Measurements from ENCODE around the gene SNAPC3.
"Not testable (repeated sequence)": the region's sequence is repeated elsewhere in the genome, so short reads cannot be mapped to it uniquely, and the experiment has no call there.

The SNAPC3 gene

DNA sequence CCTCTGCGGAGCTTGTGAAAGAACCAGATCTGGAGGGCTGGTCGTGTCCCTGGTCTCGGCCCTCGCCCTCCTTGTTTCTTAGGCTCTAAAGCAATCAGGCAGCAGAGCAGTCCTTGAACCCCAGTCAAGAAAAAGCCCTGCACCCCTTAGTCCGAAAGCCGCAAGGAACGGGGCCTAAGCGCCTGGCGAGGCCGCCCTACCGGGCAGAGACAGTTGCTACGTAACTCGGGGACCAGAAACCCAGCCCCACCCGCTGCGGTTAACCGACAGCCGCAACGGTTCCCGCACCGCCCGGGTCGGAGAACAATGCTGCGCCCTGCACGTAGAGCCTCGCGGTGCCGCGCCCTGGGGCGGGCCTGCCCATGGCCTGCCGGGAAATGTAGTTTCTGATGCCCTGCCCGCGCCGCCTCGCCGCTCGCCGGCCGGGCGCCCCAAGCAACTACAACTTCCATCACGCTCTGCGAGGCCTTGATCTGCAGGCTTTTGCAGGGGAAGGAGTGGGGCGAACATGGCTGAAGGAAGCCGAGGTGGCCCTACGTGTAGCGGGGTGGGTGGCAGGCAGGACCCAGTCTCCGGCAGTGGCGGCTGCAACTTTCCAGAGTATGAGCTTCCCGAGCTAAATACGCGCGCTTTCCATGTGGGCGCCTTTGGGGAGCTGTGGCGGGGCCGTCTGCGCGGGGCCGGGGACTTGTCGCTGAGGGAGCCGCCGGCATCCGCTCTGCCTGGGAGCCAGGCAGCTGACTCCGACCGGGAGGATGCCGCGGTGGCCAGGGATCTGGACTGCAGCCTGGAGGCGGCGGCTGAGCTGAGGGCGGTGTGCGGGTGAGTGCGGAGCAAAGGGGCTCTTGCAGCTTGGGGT, at the start of gene SNAPC3:
TSS of gene SNAPC3 (plus strand) at position 505 of the 859 bp plus-strand sequence. CDS start at position 509, 4 bp downstream.
- peak; percentile 96 for DNase-seq

DNA sequence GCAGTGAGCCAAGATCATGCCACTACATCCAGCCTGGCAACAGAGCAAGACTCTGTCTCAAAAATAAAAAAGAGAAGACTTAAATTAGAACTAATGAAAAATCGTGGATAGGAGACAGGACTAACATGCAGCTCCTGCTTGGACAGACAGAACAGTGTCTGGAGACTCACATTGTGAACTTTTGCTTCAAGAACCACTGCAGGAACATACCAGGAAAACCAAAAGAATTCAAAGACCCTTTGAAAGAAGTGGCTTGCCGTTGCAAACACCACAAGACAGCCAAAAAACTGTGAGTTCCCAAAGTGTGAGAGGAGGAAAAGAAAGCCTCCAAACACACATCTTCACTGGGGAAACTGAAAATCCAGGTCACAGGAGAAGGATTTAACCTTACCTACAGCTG, 48.8 kb upstream of the SNAPC3 start:
- no peak for DNase-seq

DNA sequence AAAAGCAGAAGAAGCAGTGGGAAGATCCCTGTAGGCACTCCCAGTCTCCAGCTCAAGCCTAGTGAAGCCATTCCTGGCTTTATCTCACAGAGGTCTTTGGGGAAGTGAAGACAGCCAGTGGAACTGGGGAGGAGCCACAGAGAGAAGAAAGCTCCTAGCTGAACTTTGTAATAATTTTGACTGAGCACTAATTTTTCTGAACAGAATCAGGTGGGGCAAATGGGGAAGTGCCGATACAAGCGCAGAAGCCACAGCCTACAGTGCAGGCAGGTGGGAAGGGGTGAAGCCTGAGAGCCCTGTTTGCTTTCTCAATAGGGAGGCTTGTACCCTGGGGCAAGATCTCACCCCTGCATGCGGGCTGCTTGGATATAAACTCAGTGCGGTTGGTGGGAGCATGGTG, 48.4 kb upstream of the SNAPC3 start:
- DNase-seq = no peak

DNA sequence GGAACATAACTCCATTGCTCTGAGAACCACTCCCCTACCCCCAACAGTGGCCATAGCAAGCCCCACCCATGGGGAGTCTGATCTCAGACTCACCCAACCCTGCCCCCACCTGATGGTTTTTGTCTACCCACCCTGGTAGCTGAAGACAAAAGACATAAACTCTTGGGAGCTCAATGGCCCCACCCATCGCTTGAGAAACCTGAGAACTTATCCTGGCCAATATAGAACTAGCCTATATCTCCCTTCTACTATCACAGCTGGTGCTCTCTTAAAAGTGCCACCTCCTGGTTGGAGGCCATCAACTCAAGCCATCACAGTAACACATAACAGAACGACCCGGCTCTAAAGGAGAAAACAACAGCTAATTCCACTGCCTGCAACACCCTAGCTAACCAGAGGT, 47.9 kb upstream of the SNAPC3 start:
- DNase-seq = no peak

DNA sequence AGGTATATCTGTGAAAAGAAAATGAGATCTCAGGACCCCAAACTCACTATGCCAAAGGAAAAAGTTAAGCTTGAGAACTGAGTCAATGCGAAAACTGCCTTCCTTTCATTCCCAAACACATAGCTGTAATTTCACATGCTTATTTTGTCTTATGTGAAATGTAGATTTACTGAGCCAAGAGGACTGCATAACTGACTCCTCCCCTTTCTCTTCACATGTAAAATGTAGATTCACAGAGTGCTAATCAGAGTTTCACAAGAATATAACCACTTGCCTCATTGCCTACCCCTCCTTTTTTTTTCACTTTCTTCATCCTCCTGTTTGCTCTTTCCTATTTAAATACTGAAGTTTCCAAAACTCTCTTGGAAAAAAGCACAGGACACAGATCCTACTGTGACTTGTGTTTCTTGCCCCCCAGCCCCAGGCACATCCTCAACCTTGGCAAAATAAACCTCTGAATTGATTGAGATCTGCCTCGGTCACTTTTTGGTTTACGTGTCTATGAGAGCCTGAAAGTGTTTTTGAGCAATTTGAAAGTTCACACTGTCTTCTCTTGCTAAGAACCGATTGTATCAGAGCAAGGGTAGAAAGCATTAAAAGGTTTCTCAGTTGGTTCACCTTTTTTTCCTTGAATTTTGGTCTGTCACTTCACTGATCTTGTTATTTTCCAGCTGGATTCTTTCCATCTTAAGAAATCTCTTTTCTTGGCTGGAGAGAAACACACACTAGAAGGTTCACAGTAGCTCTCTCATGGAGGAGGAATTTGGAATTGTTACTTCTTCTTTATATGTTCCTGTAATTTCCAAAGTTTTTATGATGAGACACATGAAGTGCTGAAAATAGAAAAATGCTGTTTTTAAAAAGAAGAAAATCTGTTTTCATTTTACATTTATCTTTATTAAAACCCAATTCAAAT, 44.8 kb upstream of the SNAPC3 start:
- DNase-seq = no peak

DNA sequence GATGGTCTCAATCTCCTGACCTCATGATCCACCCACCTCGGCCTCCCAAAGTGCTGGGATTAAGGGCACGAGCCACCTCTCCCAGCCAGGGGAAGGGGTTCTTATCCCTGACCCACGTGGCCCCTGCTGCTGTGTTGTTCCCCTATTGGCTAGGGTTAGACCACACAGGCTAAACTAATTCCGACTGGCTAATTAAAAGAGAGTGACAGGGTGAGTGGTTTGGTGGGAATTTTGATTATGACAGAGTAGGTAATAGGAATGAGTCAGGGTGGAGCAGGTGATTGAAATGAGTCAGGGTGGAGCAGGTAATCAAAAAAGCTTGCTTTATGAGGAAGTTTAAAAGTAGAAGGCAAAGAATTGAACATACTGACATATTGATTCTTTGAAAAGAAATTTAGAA, 43.4 kb upstream of the SNAPC3 start:
- DNase-seq = not testable (repeated sequence)

DNA sequence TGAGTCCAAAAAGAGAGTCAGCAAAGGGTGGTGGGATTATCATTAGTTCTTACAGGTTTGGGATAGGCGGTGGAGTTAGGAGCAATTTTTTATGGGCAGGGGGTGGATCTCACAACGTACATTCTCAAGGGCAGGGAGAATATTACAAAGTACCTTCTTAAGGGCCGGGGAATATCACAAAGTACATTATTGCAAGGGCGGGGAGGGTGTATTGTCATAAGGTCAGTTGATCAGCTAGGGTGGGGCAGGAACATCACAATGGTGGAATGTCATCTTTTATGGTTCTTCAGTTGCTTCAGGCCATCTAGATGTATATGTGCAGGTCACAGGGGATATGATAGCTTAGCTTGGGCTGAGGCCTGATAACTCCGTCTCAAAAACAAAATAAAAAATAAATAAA, 42.8 kb upstream of the SNAPC3 start:
- not testable (repeated sequence) for DNase-seq

DNA sequence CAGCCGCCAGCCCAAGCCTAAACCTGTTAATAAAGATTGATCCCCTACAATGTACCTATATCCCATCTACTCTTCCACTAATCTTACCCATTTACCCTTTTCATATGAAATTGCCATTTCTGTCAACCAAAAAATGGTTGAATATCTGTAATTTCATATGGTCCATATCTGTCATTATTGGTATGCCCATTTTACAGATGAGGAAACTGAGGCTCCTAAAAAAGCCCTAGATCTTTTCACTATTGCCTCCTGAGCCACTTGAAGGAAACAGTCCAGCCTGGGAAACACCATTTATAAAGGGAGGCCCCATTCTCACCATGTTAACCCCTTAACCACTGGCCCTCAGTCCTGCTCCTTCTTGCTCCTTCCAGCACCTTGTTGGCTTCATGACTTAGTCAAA, 41.2 kb upstream of the SNAPC3 start:
- no peak for DNase-seq

DNA sequence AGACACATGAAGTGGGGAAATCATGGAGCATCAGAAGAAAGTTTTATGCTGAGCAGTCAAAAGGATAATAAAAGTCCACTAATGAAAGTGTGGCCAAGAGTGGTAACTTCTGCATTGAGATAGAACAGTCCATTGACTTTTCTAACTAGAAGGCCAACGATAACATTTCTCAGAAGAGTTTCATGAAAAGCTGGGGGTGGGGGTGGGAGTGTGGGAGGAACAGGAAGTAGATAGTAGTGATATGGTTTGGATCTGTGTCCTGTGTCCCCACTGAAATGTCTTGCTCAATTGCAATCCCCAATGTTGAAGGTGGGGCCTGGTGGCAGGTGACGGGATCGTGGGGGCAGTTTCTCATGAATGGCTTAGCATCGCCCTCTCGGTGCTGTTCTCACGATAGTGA, 36.2 kb upstream of the SNAPC3 start:
- DNase-seq = no peak

DNA sequence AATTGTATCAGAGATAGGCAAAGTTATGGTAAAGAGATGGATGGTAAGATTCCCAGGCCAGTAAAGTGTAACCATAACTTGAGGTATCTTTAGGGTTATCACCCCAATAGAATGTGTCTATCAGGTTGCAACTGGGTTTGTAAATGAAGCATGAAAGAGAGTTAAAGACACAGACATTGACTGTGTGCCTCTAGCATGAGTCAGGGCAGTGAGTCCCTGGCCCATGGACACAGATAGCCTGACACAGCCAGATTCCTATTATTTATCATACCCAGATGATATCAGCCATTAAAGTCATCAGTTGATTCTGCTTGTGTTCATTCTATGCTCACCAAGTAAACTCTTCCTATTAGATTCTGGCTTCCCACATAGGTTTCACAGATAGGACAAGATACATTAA, 33.5 kb upstream of the SNAPC3 start:
- no peak for DNase-seq

DNA sequence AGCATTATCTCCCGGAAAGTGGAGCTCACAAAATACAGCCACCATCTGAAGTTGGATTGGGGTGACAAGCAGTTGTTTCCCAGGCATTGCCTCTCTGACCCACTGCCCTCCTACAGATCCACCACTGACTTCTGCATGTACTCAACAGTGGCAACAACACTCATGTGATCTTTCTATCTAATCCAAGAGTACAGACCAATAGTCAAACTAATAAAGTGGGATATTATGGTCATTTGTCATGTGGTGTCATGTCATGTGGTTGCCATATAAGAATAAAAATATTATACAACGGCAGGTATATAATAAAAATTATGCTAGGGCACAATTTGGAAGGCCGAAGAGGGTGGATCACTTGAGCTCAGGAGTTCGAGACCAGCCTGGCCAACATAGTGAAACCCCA, 33.0 kb upstream of the SNAPC3 start:
- DNase-seq = no peak

DNA sequence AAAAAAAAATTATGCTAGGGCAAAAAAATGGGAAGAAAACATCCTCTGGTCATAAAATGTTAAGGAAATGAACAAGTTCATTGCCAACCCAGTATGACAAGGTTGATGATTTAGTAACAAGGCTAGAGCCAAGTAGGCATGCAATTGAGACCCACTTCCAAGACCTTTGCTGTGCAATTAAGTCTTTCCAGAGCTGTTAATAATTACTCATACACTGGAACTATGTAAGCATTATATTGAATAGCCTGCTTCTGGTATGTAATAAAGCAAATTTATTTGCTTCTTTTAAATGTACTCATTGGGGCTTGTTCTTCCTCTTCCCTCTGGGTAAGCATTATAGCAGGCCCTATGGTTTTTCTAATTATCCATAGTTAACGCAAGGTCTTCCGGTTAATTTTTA, 32.5 kb upstream of the SNAPC3 start:
- no peak for DNase-seq

DNA sequence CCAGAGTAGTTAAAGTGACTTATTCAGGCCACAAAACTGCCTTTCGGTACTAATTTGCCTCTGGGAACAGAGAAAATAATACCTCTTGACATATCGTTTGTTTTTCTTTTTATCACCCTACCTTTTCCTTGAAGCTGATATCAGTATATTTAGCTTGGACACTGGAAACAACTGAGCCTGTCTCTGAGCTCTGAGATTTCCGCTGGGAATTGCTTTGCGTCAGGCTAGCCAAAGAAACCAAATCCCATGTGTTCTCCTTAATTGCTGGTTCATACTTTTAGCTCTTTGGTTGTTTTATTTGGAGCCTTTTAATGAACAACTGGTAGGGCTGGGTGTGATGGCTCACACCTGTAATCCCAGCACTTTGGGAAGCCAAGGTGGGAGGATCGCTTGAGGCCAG, 30.3 kb upstream of the SNAPC3 start:
- no peak for DNase-seq

DNA sequence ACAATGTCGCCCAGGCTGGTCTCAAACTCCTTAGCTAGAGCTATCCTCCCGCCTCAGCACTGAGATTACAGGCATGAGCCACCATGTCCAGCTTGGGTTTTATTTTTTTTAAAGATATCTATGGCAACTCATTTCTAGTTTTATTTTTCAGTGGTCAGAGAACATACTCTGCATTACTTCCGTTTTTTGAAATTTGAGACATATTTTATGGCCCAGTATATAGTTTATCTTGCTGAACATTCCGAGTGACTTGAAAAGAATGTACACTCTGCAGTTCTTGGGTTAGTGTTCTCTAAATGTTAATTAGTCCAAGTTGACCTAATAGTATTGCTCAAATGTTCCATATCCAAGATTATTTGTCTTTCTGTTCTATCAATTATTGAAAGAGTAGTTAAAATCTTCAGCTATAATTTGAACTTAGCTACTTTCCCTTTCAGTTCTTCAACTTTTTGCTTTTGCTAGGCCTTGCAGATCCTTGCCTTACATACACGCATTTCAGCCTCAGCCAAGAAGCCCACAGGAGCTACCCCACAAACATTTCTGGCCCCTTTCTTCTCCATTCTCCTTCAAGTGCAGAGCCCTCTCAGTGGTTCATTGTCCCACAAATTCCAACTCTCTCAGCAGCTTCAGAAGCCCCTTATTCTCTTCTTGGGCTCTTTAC, 22.3 kb upstream of the SNAPC3 start:
- no peak for DNase-seq

DNA sequence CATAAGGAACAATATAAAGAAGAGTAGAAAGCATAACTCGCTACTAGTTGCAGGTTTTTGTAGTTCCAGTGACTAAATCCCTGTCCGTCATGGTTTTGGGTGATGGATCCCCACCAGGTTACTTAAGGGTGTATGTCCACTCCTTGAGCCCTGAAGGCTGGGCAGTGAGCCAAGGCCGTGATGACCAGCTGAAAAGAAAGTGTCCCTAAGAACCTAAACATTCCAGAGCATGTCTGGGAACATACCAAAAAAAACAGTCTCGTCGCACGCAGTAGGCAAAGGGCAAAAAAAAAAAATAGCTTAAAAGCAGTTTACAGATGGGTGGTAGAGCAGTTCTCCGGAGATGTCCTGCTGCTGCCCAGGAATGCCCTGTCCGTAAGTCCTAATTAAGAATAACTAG, 21.4 kb upstream of the SNAPC3 start:
- no peak for DNase-seq

DNA sequence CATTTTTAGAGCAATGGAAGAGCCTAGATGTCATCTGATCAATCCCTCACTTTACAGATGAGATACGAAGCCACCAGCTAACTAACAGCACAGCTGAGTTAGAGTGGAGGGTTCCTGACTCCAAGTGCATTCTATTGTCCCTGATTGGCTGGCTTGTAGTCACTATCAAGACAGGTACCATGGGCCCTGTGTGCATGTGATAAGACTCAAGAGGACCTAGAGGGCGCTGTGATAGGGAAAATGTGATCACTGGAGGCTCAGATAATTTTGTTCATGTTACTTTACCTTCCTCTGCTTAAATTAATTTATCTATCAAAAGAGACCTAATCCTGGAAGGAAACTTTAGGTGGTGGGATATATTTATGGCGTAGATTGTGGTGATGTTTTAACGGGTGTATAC, 19.5 kb upstream of the SNAPC3 start:
- no peak for DNase-seq

DNA sequence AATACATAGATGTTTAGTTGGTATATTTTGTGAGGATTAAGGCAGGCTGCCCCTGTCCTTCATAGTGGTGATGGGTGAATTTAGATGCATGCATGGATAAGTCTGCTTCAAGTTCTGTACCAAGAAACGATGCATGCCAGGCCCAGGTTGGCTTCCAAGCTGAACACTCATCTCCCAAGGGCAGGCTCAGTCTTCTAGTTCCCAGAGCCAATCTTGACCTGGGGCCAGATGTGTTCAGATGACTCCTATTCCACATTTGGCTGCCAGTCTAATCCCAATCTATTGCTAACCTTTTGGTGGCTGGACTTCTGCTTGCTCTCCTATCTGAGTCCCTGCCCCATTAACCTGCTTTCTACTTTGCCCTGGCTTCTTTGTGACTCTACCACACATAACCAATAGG, 18.5 kb upstream of the SNAPC3 start:
- no peak for DNase-seq

DNA sequence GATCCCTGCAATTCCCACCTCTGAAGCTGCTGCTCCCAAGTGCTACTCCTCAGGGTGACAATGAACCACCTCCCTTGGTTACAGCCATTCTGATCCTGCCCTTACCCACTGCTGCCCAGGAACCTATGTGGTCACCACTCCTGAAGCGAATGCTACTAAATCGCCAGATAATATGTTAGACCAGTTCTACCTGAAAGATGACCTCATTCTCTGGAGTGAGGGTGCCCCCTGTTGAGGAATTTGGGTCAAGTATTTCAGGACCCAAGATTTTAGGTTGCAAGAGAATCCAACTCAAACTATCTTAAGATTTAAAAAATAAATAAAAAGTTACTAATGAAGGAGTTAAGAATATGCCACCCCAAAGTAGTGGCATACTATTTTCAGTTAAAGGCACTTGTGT, 5.8 kb upstream of the SNAPC3 start:
- peak; percentile 51 for DNase-seq

DNA sequence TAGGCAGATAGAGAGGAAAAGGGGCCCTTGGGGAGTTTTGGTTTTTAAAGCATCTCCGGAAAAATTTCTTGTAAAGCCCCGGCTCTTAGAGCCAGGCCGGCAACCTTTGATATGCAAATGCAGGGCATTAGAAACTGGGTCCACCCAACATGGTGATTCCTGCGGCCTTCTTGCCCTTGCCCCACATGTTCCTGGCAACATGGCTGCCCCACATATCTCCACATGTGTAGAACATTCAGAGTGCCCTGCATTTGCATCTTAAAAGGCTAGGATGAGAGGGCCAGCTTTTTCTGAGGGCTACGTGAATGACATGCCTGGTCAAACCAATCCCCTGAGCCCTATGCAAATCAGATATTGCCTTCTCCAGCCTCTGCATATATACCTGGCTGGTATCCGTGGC, 5.0 kb upstream of the SNAPC3 start:
- DNase-seq = no peak

DNA sequence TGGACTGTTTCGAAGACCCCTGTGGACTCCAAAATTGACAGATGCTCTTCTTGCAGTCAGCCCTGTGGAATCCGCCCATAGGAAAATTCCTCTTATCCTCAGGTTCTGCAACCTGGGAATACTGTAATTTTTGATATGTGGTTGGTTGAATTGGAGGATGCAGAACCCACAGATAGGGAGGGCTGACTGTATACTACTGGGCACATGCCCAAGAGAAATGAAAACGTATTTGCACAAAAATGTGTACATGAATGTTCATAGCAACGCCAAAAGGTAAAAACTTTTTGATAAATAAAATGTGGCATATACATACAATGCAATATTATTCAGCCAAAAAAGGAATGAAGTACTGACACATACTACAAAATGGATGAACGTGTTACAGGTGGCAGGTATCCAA, 1.9 kb upstream of the SNAPC3 start:
- DNase-seq = no peak

DNA sequence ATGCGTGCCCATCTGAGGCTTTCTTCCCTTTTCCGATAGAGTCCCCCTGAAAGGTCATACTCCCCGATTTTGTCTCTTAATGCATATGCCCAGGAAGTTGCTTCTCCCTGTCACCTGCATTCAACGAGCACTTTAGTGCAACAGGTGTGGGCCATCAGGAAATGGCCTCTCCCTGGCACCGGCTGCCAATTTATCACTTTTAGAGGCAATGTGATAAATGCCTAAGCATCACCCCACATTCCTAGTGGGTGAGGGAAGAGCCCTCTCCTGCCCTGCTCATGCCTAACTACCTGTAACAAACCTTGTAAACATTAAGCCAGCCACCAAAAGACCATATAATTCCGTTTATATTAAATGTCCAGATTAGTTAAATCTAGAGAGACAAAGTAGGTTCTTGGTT, 1.1 kb upstream of the SNAPC3 start:
- no peak for DNase-seq

DNA sequence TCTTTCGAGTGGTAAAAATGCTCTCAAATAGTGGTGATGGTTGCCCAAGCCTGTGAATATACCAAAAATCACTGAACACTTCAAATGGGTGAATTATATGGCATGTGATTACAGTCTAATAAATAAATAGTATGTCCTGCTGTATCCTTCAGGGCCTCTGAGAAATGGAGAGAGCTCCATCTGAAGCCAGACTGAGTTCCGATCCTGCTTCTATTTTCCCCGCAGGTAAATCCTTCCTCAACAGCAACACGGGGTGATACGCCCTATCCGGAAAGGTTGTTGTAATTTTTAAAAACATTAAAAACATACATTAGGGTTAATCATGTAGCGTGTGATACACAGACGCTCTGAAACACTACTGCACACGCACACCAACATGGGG, 695 bp upstream of the SNAPC3 start:
- DNase-seq = no peak

DNA sequence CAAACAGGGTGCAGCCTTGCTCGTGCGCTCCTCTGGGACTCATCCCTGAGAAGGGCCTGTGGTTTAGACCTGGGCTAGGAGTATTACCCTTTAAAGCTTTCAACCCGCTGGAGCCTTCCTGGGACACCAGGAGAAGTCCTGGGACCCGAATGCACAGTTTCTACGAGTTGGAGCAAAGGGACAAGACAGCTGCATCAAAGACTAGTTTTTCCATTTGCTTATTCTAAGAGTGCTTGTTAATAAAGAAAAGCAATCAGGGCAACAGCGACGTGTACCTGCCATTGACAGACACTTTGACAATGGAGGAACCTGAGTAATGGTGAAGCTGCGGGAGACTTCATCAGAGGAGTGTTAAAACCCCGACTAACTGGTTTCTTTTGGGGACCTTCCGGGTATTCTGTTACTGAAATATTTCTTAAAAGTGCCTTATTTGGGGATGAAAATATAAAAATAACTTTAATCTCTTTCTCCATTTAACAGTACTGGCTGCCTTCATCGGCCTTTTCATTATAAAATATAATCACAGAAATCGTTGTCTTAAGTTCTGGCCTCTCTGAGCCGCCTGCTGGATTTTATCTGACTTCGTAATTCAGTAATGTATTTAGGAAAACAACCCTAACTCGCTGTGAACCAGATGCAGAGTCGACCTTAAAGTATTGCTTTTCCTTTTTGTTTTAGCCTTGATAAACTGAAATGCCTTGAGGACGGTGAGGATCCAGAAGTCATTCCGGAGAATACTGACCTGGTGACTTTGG, 732 bp downstream of the SNAPC3 start:
- DNase-seq = no peak

Measured in stimulated activated CD8-positive, alpha-beta memory T cell treated with anti-CD3 and anti-CD28 coated beads, Interleukin-4, amount 100 ng/mL, for 48 hours (primary cell).